Parathyroid adenoma (tissue), 2 donors: Measurements from ENCODE around the gene TTC21A.
A peak's percentile ranks its signal among the peaks of the same experiment; 100 is the strongest.

ENCODE experiments used
- H2AFZ ChIP-seq: fragments of 300-600 bp; sonication (generic); one replicate; pipeline ENCODE4 v1.7.0; 2017; ENCODE audit warnings: antibody characterized with exemption, mild to moderate bottlenecking
- H3K27ac ChIP-seq: fragments of 300-600 bp; sonication (generic); one replicate; pipeline ENCODE4 v1.7.0; 2017
- H3K27me3 ChIP-seq: fragments of 300-600 bp; sonication (generic); one replicate; pipeline ENCODE4 v1.7.0; 2017; ENCODE audit warnings: low read length; ENCODE audit not compliant: control insufficient read depth, insufficient read depth
- H3K36me3 ChIP-seq: fragments of 300-600 bp; sonication (generic); one replicate; pipeline ENCODE4 v1.7.0; 2017; ENCODE audit warnings: low read length; ENCODE audit not compliant: control insufficient read depth, insufficient read depth
- H3K4me1 ChIP-seq: fragments of 300-600 bp; sonication (generic); one replicate; pipeline ENCODE4 v1.7.0; 2017; ENCODE audit warnings: control low read depth
- H3K4me2 ChIP-seq: fragments of 300-600 bp; sonication (generic); one replicate; pipeline ENCODE4 v1.7.0; 2017; ENCODE audit warnings: low read length
- H3K4me3 ChIP-seq: fragments of 300-600 bp; sonication (generic); one replicate; pipeline ENCODE4 v1.7.0; 2017; ENCODE audit warnings: low read depth, low read length
- H3K79me2 ChIP-seq: fragments of 300-600 bp; sonication (generic); one replicate; pipeline ENCODE4 v1.7.0; 2017; ENCODE audit warnings: control low read depth
- H3K9ac ChIP-seq: fragments of 300-600 bp; sonication (generic); one replicate; pipeline ENCODE4 v1.7.0; 2017; ENCODE audit warnings: mild to moderate bottlenecking
- H3K9me3 ChIP-seq: fragments of 300-600 bp; sonication (generic); one replicate; pipeline ENCODE4 v1.7.0; 2017; ENCODE audit warnings: low read length; ENCODE audit not compliant: control insufficient read depth
- TF ChIP-seq, protein P1 (sequence below): fragments of 300-600 bp; sonication (generic); IDR thresholded peaks from one replicate; pipeline ENCODE4 v1.7.0; 2017; ENCODE audit warnings: antibody characterized with exemption, mild to moderate bottlenecking
- donor health status: primary hyperparathyroidism.

TTC21A gene

DNA sequence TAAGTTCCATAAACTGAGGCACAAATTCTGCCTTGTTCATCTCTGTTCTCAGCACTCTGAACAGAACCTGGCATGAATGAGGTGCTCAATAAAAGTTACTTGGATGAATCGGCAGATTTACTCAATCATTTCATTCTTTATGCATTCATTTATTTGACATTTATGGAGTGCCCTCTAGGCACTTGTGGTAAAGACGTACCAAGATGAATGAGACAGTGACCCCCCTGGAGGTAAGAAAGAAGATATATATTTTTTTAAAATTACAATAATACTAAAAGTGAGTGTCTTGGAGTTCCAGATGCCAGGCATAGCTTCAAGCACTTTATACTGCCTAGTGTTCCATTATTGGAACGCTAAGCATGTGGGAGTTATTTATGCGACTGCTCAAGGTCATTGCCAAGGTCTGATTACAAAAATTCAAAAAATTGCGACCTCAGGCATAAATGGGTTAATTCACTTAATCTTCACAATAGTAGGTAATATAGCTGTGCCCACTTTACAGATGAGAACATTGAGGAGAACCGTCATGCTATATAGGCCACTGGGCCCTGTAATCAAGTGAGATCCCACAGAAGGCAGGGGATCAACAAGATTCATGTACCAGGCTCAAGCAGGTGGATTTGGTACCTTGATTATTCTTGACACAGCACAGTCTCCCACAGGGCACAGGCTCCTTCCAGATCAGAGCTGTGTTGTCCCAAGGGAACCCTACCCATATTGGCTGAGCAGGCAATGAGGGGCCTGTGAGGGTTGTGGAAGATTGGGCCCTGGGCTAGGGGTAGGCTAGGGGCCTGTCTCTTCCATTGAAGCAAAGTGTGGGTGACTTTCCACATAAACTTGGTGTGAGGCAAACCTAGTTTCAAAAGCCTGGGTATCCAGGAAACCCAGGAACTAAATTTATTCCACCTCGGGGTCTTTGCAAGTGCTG lies 74.2 kb downstream of the TTC21A start:
- Histone ChIP-seq H3K9ac (no peak overlapping the region), H3K27me3 (no peaks in the 10 kb centered on the region), H3K79me2 (no peaks in the 10 kb centered on the region), H3K4me3 (peak overlapping the region; percentile 55), H3K4me1 (peaks cover 30% of the 10 kb centered on the region), H3K27ac (peak overlapping the region; percentile 65), H3K9me3 (no peaks in the 10 kb centered on the region), H2AFZ (peak overlapping the region; percentile 63), H3K4me2 (peak overlapping the region; percentile 60), H3K36me3 (no peaks in the 10 kb centered on the region)
- TF ChIP-seq, protein P1, sequence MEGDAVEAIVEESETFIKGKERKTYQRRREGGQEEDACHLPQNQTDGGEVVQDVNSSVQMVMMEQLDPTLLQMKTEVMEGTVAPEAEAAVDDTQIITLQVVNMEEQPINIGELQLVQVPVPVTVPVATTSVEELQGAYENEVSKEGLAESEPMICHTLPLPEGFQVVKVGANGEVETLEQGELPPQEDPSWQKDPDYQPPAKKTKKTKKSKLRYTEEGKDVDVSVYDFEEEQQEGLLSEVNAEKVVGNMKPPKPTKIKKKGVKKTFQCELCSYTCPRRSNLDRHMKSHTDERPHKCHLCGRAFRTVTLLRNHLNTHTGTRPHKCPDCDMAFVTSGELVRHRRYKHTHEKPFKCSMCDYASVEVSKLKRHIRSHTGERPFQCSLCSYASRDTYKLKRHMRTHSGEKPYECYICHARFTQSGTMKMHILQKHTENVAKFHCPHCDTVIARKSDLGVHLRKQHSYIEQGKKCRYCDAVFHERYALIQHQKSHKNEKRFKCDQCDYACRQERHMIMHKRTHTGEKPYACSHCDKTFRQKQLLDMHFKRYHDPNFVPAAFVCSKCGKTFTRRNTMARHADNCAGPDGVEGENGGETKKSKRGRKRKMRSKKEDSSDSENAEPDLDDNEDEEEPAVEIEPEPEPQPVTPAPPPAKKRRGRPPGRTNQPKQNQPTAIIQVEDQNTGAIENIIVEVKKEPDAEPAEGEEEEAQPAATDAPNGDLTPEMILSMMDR = no peak

- no peak overlapping the region for H3K9ac ChIP-seq
- H3K27me3 ChIP-seq = no peaks in the 10 kb centered on the region
- no peak overlapping the region for H3K4me3 ChIP-seq
- H3K4me1 ChIP-seq = peaks cover 22% of the 10 kb centered on the region
- TF ChIP-seq, protein P1 = no peak
- peak overlapping the region; percentile 62 for H3K27ac ChIP-seq
- no peak overlapping the region for H2AFZ ChIP-seq
- no peaks in the 10 kb centered on the region for H3K79me2 ChIP-seq
- H3K9me3 ChIP-seq = no peaks in the 10 kb centered on the region
- no peaks in the 10 kb centered on the region for H3K36me3 ChIP-seq
- H3K4me2 ChIP-seq = no peak overlapping the region
Measured at GRCh38 chr3:39183211-39184080, 76.0 kb downstream of the TTC21A start.

DNA sequence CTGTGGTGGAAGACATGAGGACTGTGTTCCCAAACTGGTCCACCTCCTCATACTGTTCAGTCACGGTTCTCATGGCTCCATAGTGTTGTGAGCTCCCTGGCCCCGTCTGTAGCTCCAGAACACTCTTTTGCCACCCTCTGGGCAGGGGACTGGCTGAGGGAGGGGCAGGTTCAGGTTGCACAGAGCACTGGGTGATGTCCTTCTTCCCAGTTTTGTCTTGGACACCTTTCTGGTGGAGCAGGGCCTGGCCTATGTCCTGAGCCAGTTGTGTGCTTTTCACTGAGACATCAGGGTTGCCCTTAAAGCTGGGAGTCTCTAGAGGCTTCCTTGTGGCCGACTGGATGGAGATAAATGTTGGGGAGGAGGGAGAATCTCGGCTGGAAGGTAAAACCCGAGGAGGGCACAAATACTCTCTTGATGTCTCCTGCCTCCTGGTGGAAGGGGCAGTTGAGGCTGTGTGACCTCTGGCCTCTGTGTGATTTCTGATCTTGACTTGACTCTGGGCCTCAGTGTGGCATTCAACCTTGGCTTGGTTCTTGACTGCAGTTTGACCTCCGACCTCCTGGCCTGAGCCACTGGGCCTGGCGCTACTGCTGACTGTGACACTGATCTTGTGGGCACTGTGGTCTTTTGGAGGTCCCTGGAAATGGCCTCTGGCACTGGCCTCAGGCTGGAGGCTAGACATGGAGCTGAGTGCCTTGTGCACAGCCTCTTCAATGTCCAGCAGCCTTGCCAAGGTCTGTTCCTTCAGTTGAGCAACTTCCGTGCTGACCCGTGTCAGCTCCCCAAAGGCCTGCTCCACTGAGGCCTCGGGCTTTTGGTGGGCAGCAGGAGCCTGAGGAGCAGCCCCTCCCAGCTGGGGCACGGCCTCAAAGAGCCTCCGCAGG lies 76.8 kb downstream of the TTC21A start:
- Histone ChIP-seq H3K4me1 (peaks cover 15% of the 10 kb centered on the region), H3K27ac (no peak overlapping the region)

GRCh38 chr3:39184968-39185285 lies 77.4 kb downstream of the TTC21A start:
- no peaks in the 10 kb centered on the region for H3K27me3 ChIP-seq
- H3K4me1 ChIP-seq = peaks cover 10% of the 10 kb centered on the region
- no peak overlapping the region for H3K27ac ChIP-seq
- H3K79me2 ChIP-seq = no peaks in the 10 kb centered on the region
- H3K4me2 ChIP-seq = no peak overlapping the region
- H3K9me3 ChIP-seq = no peaks in the 10 kb centered on the region
- H2AFZ ChIP-seq = no peak overlapping the region
- H3K9ac ChIP-seq = no peak overlapping the region
- H3K4me3 ChIP-seq = no peak overlapping the region
- no peaks in the 10 kb centered on the region for H3K36me3 ChIP-seq
- TF ChIP-seq, protein P1 = no peak

More for the DNA sequence above, 76.8 kb downstream of the TTC21A start:
- H3K4me2 ChIP-seq = no peak overlapping the region
- H3K4me3 ChIP-seq = no peak overlapping the region
- no peaks in the 10 kb centered on the region for H3K9me3 ChIP-seq
- H3K27me3 ChIP-seq = no peaks in the 10 kb centered on the region
- H3K79me2 ChIP-seq = no peaks in the 10 kb centered on the region
- TF ChIP-seq, protein P1 = no peak
- H3K9ac ChIP-seq = no peak overlapping the region
- H2AFZ ChIP-seq = no peak overlapping the region
- no peaks in the 10 kb centered on the region for H3K36me3 ChIP-seq
